Keratinocyte (primary cell): ENCODE data around the gene ID2. TPM values are rescaled to one million over a fixed set of nuclear protein-coding genes. Genes with fewer than 3 reads are reported as not detected.
"Not testable (repeated sequence)": the region's sequence is repeated elsewhere in the genome, so short reads cannot be mapped to it uniquely, and the experiment has no call there.

Experiments used
- DNase-seq: peaks from one replicate; pipeline ENCODE4 v3.0.0-alpha.2; 2011; ENCODE audit warnings: low read depth, missing footprints, low spot score
- FAIRE-seq: peaks from 2 replicates; lab custom pipeline; 2011; peaks lifted over from hg19 to GRCh38; lab: Jason Lieb, UNC
- H2AFZ ChIP-seq: 2 replicates; pipeline ENCODE4 v1.6.0; 2012; ENCODE audit warnings: low read length, control low read depth, inconsistent platforms; ENCODE audit not compliant: control insufficient read depth
- H3K27ac ChIP-seq: 2 replicates; pipeline ENCODE4 v1.5.1; 2011; ENCODE audit warnings: low read length; ENCODE audit not compliant: control insufficient read depth, insufficient read depth
- H3K27me3 ChIP-seq: 3 replicates; pipeline ENCODE4 v1.6.0; 2011; ENCODE audit warnings: low read length; ENCODE audit not compliant: control insufficient read depth, insufficient read depth; ENCODE audit errors: extremely low read depth
- H3K36me3 ChIP-seq, 2 experiments: 2 replicates in 1 of 2; 3 replicates in 1 of 2; pipeline ENCODE4 v1.5.1; 2011; ENCODE audit warnings: low read length in 2 of 2, mild to moderate bottlenecking in 1 of 2; ENCODE audit not compliant: control insufficient read depth in 2 of 2, insufficient read depth in 2 of 2; ENCODE audit errors: extremely low read depth in 1 of 2
- H3K4me1 ChIP-seq: 3 replicates; pipeline ENCODE4 v1.5.1; 2011; ENCODE audit warnings: low read length; ENCODE audit not compliant: control insufficient read depth, insufficient read depth; ENCODE audit errors: extremely low read depth
- H3K4me2 ChIP-seq: 3 replicates; pipeline ENCODE4 v1.6.0; 2011; ENCODE audit warnings: low read depth, low read length; ENCODE audit not compliant: control insufficient read depth, insufficient read depth; ENCODE audit errors: extremely low read depth
- H3K4me3 ChIP-seq, 3 experiments: fragments of 200-600 bp in 1 of 3; sonication (generic) in 1 of 3; 2 replicates in 2 of 3; 3 replicates in 1 of 3; pipeline ENCODE4 v1.5.1; 2011 to 2016; ENCODE audit warnings: low read length in 3 of 3, mild to moderate bottlenecking in 3 of 3, control low read depth in 2 of 3, inconsistent platforms in 1 of 3, low read depth in 1 of 3, mixed read lengths in 1 of 3, mixed run types in 1 of 3, moderate library complexity in 1 of 3; ENCODE audit not compliant: control insufficient read depth in 2 of 3, insufficient read depth in 2 of 3; ENCODE audit errors: extremely low read depth in 1 of 3
- H3K79me2 ChIP-seq: 2 replicates; pipeline ENCODE4 v1.6.0; 2012; ENCODE audit warnings: low read length; ENCODE audit not compliant: control insufficient read depth, insufficient read depth
- H3K9ac ChIP-seq: 3 replicates; pipeline ENCODE4 v1.6.0; 2011; ENCODE audit warnings: low read length; ENCODE audit not compliant: control insufficient read depth, insufficient read depth; ENCODE audit errors: extremely low read depth
- H3K9me1 ChIP-seq: 3 replicates; pipeline ENCODE4 v1.6.0; 2011; ENCODE audit warnings: low read length; ENCODE audit not compliant: control insufficient read depth, insufficient read depth; ENCODE audit errors: extremely low read depth
- H3K9me3 ChIP-seq: 2 replicates; pipeline ENCODE4 v1.5.1; 2012; ENCODE audit warnings: low read depth, low read length; ENCODE audit not compliant: control insufficient read depth
- H4K20me1 ChIP-seq: 3 replicates; pipeline ENCODE4 v1.6.0; 2011; ENCODE audit warnings: low read length; ENCODE audit not compliant: control insufficient read depth, insufficient read depth; ENCODE audit errors: extremely low read depth
- EZH2 ChIP-seq: IDR thresholded peaks from one replicate; pipeline ENCODE4 v1.6.1; 2012; ENCODE audit warnings: inconsistent platforms, mild to moderate bottlenecking, low read length, moderate library complexity
- dilution Hi-C: fragments of 300-500 bp; cut with MboI; formaldehyde crosslinking; loops from one replicate; pipeline ENCODE4 v1.7.0; 2020; ENCODE audit warnings: low sequenced_read_pairs; ENCODE audit not compliant: extremely low pct_ligation_motif_present
- polyA plus RNA-seq, 5 experiments: library from polyadenylated mRNA; depleted of rRNA in 3 of 5; stranded (reverse) in 3 of 5; stranded (forward) in 1 of 5; unstranded in 1 of 5; fragments of >200 nt; gene quantifications; 1 replicate in 1 of 5; 2 replicates in 3 of 5; 3 replicates in 1 of 5; pipeline versions ENCODE4 v1.2.1 to v1.2.3, GENCODE V29; 2011 to 2012; ENCODE audit warnings: missing spikeins in 2 of 5, low read depth in 1 of 5, low replicate concordance in 1 of 5
- TF ChIP-seq, protein P1 (sequence below), 3 experiments: IDR thresholded peaks in 1 of 3; conservative IDR thresholded peaks in 1 of 3; optimal IDR thresholded peaks in 1 of 3; 2 replicates in 2 of 3; 3 replicates in 1 of 3; pipeline versions ENCODE3 to v1.5.1; 2011; ENCODE audit warnings: low read length in 3 of 3, mild to moderate bottlenecking in 3 of 3, moderate library complexity in 2 of 3, control low read depth in 1 of 3, inconsistent platforms in 1 of 3; ENCODE audit not compliant: insufficient read depth in 2 of 3; ENCODE audit errors: extremely low read depth in 1 of 3

Gene ID2
- polyA plus RNA-seq, 1 donor (not counting 4 experiments of a cell fraction or from before 2014, with no cell fraction given), result 6.3 TPM

DNA sequence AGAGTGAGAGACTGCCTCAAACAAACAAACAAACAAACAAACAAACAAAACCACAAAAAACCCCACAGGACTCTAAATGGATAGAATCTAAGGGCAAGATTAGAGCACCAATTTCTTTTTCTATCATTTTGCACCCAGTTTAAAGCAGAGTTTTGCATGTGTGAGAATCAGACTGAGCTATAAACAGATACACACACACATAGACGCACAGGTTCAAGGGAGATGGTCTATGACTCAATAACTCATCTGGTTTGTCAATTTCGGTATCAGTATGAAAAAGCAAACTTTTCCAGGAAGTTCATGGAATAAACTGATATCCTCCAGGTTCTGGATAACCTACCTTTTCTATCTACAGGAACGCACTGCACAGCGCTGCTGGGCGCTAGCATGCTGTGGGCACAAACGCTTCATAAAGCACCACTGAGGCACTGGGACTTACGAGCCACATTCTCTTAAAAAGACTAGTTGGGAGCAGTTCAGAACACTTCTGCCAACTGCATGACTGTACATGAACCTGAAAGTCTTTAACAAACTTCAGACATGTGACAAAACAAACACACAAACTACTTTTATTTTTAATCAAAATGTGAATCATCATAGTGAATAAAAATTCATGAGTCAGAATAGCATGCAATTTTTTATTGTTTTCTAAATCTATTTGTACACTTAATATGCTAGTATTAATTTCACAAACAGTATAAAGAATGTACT lies 46.6 kb downstream of the ID2 start:
- Histone ChIP-seq H3K4me1 (no peaks in the 10 kb centered on the region), H3K9ac (no peak overlapping the region), H3K27ac (no peak overlapping the region), H3K79me2 (no peaks in the 10 kb centered on the region), H3K36me3 (peaks cover 7 to 19% of the 10 kb centered on the region in 2 experiments), H3K9me1 (no peaks in the 10 kb centered on the region), H3K4me3 (no peak overlapping the region), H2AFZ (no peak overlapping the region), H3K9me3 (no peaks in the 10 kb centered on the region), H4K20me1 (no peaks in the 10 kb centered on the region), H3K4me2 (no peak overlapping the region), H3K27me3 (no peaks in the 10 kb centered on the region)
- TF ChIP-seq, protein P1, sequence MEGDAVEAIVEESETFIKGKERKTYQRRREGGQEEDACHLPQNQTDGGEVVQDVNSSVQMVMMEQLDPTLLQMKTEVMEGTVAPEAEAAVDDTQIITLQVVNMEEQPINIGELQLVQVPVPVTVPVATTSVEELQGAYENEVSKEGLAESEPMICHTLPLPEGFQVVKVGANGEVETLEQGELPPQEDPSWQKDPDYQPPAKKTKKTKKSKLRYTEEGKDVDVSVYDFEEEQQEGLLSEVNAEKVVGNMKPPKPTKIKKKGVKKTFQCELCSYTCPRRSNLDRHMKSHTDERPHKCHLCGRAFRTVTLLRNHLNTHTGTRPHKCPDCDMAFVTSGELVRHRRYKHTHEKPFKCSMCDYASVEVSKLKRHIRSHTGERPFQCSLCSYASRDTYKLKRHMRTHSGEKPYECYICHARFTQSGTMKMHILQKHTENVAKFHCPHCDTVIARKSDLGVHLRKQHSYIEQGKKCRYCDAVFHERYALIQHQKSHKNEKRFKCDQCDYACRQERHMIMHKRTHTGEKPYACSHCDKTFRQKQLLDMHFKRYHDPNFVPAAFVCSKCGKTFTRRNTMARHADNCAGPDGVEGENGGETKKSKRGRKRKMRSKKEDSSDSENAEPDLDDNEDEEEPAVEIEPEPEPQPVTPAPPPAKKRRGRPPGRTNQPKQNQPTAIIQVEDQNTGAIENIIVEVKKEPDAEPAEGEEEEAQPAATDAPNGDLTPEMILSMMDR (optimal IDR thresholded peaks at IDR 0.05 in 1 of 3, IDR thresholded peaks at IDR 0.05 in 1 of 3, conservative IDR thresholded peaks at IDR 0.05 in 1 of 3; ENCODE audit: extremely low read depth in 1 of 3, insufficient read depth in 2 of 3, low read length in 3 of 3), result no peak
- TF ChIP-seq EZH2, result no peak
- dilution Hi-C loops, result no loop called here
- DNase-seq (no peak), FAIRE-seq (no peak)

DNA sequence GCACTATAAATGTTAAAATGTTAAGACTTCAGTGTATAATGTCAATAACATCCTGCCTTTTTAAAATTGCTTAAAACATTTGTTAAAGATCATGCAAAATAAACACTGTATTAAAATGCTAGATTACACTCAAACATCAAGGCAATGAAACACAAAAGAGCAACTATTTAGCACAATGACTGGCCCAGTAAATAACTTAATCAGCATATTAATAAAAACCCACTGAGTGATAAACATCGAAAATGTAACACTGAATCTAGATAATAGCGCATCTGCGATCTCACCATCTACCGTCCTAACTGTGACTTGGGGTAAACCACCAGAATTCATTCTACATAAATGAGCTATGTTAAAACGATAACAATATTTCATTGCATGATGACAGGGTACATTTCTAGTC lies 47.2 kb downstream of the ID2 start:
- H3K4me1 ChIP-seq, dilution Hi-C loops, H3K79me2 ChIP-seq, H2AFZ ChIP-seq, H3K9me3 ChIP-seq, H3K27me3 ChIP-seq, DNase-seq, H3K4me2 ChIP-seq, H3K9ac ChIP-seq, H3K9me1 ChIP-seq, H4K20me1 ChIP-seq, H3K27ac ChIP-seq, H3K4me3 ChIP-seq: not testable (repeated sequence)
- H3K36me3 ChIP-seq, result peaks cover 7 to 19% of the 10 kb centered on the region in 2 experiments
- peak; percentile 57 for FAIRE-seq

DNA sequence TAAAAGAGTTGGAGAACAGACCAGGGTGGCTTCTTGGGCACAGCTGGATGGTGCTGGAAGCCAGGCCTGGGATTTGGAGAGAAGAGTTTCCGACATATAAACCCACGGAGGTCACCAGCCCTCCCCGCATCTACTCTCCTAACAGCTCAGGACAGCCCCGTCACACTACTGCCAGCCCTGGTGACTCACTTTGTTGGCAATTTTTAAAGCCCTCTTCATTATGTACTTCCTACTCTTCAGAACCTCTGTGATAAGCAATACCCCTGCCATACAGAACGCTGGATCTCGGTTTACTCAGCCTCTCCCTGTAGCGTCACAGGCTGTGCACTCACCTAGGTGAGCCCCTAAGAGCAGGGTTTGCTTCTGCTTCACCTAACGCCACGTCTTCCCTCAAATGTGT lies 48.1 kb downstream of the ID2 start:
- no peaks in the 10 kb centered on the region for H4K20me1 ChIP-seq
- no peaks in the 10 kb centered on the region for H3K9me1 ChIP-seq
- dilution Hi-C loops, result no loop called here
- no peak overlapping the region for H2AFZ ChIP-seq
- no peaks in the 10 kb centered on the region for H3K27me3 ChIP-seq
- no peaks in the 10 kb centered on the region for H3K4me1 ChIP-seq
- no peak overlapping the region for H3K9ac ChIP-seq
- no peak overlapping the region for H3K4me2 ChIP-seq
- DNase-seq (no peak), FAIRE-seq (no peak)
- H3K36me3 ChIP-seq, result peaks cover 7 to 22% of the 10 kb centered on the region in 2 experiments
- H3K79me2 ChIP-seq, result no peaks in the 10 kb centered on the region
- H3K4me3 ChIP-seq, result no peak overlapping the region
- H3K27ac ChIP-seq, result no peak overlapping the region
- no peak for TF ChIP-seq EZH2
- TF ChIP-seq, protein P1 (optimal IDR thresholded peaks at IDR 0.05 in 1 of 3, IDR thresholded peaks at IDR 0.05 in 1 of 3, conservative IDR thresholded peaks at IDR 0.05 in 1 of 3; ENCODE audit: extremely low read depth in 1 of 3, insufficient read depth in 2 of 3, low read length in 3 of 3), result no peak
- no peaks in the 10 kb centered on the region for H3K9me3 ChIP-seq
